ENCODE data around the gene RECK.

DNA sequence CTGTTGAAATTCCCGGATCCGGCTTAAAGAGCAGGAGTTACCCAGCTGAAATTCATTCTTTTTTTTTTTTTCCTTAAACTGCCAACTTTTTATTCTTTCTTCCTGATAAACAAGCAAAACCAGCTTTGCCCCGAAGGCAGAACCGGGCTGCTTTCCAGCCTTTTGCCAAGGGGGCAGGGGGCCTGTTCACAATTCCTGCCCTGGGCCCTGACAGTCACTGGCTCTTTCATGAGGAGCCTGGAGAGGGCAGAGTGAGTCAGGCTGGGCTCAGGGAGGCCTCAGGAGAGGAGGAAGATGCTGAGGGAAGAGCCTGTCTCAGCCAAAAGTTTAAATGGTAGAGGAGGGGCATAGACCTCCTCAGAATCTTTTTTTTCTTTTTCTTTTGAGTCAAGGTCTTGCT lies 104.6 kb downstream of the RECK start:
- TF ChIP-seq CTCF (conservative IDR thresholded peaks at IDR 0.05; ENCODE audit: low read depth, low read length) (peak; percentile 54), EZH2 (IDR thresholded peaks at IDR 0.05; ENCODE audit: low read length, unreplicated experiment) (no peak)

Measured in PC-3 (cell line).